Duodenal mucosa (tissue), 2 donors: ENCODE results near the gene CPSF4L.
"Not testable (repeated sequence)": the region's sequence is repeated elsewhere in the genome, so short reads cannot be mapped to it uniquely, and the experiment has no call there.

Source experiments
- H3K27ac ChIP-seq: one replicate; pipeline ENCODE4 v1.7.0; 2013; ENCODE audit warnings: low read depth, low read length
- H3K27me3 ChIP-seq, 2 donors: one replicate each; pipeline ENCODE4 v1.7.0; 2013; ENCODE audit warnings: low read length in 2 of 2, control low read depth in 1 of 2; ENCODE audit not compliant: insufficient read depth in 2 of 2, control insufficient read depth in 1 of 2
- H3K36me3 ChIP-seq, 2 donors: one replicate each; pipeline ENCODE4 v1.7.0; 2013; ENCODE audit warnings: low read length in 2 of 2, control low read depth in 1 of 2; ENCODE audit not compliant: insufficient read depth in 2 of 2, control insufficient read depth in 1 of 2
- H3K4me1 ChIP-seq, 2 donors: one replicate each; pipeline ENCODE4 v1.7.0; 2013; ENCODE audit warnings: low read length in 2 of 2, control low read depth in 1 of 2; ENCODE audit not compliant: insufficient read depth in 2 of 2, control insufficient read depth in 1 of 2
- H3K4me3 ChIP-seq, 2 donors: one replicate each; pipeline ENCODE4 v1.7.0; 2013; ENCODE audit warnings: low read length in 2 of 2, low read depth in 1 of 2
- H3K9ac ChIP-seq, 2 donors: one replicate each; pipeline ENCODE4 v1.7.0; 2013; ENCODE audit warnings: low read length in 2 of 2, low read depth in 1 of 2
- H3K9me3 ChIP-seq, 2 donors: one replicate each; pipeline ENCODE4 v1.7.0; 2013; ENCODE audit warnings: low read length in 2 of 2, control low read depth in 1 of 2; ENCODE audit not compliant: control insufficient read depth in 1 of 2

CPSF4L gene

DNA sequence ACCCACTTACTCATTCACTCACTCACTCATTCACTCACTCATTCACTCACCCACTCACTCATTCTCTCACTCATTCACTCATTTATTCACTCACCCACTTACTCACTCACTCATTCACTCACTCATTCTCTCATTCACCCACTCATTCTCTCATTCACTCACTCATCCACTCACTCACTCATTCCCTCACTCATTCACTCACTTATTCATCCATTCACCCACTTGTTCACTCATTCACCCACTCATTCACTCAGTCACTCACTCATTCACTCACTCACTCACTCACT is 7.6 kb upstream of the CPSF4L start:
- H3K4me3 ChIP-seq: no peak overlapping the region
- no peaks in the 10 kb centered on the region for H3K27me3 ChIP-seq
- no peaks in the 10 kb centered on the region for H3K9me3 ChIP-seq
- H3K4me1 ChIP-seq: peaks cover 0 to 7% of the 10 kb centered on the region in 2 donors
- H3K36me3 ChIP-seq: no peaks in the 10 kb centered on the region
- no peak overlapping the region for H3K27ac ChIP-seq
- H3K9ac ChIP-seq: no peak overlapping the region

DNA sequence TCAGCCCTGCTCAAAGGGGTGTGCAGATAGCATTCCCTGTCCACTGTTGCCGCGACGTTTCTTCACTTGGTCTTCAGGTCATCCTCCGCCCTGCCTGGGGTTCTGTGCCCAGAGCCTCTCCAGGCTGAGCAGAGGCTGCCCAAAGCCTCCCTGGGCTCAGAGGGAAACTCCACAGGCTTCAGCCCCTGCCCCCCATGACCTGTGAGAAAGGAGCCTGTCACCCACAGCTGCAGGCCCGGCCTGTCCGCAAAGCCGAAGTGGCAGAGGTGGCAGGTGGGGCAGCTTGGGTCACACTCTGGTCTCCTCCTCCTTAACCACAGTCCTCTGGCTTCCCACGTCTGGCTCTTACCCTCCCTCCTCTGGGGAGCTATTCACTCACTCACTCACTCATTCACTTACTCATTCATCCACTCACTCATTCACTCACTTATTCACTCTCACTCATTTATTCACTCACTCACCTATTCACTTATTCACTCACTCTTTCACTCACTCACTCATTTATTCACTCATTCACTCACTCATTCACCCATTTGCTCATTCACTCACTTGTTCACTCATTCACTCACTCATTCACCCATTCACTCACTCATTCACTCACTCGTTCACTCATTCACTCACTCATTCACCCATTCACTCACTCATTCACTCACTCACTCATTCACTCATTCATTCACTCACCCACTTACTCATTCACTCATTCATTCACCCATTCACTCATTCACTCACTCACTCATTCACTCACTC is 7.1 kb upstream of the CPSF4L start:
- no peak overlapping the region for H3K4me3 ChIP-seq
- no peaks in the 10 kb centered on the region for H3K9me3 ChIP-seq
- H3K27ac ChIP-seq: no peak overlapping the region

GRCh38 chr17:73267648-73268537 is 6.2 kb upstream of the CPSF4L start:
- H3K4me3 ChIP-seq: no peak overlapping the region
- no peak overlapping the region for H3K9ac ChIP-seq
- no peaks in the 10 kb centered on the region for H3K9me3 ChIP-seq
- no peak overlapping the region for H3K27ac ChIP-seq
- H3K4me1 ChIP-seq: peaks cover 5 to 12% of the 10 kb centered on the region in 2 donors
- H3K36me3 ChIP-seq: no peaks in the 10 kb centered on the region
- H3K27me3 ChIP-seq: no peaks in the 10 kb centered on the region

More for the DNA sequence above, 7.1 kb upstream of the CPSF4L start:
- Histone ChIP-seq H3K27me3 (no peaks in the 10 kb centered on the region), H3K36me3 (no peaks in the 10 kb centered on the region), H3K9ac (no peak overlapping the region), H3K4me1 (peaks cover 0 to 7% of the 10 kb centered on the region in 2 donors)

DNA sequence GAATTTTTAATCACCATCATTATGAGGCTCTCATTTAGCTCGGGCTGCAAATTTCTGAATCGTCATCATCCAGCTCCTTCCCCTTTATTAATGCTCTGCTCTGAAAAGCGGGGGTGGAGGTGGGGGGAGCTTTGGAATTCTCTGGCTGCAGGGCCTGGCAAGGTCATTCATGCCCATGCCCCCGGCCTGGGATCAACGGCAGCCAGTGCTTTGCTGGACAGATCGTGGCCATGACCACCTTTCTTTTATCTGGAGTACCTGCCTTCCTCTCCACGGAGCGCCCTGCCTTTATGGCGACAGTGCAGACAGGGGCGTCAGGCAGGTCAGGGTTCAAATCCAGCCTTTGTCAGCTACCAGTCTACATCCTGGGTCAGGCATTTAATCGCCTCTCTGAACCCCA is 5.1 kb upstream of the CPSF4L start:
- Histone ChIP-seq H3K36me3 (no peaks in the 10 kb centered on the region), H3K27me3 (no peaks in the 10 kb centered on the region), H3K9ac (no peak overlapping the region), H3K4me1 (peaks cover 14 to 22% of the 10 kb centered on the region in 2 donors), H3K4me3 (no peak overlapping the region), H3K27ac (no peak overlapping the region), H3K9me3 (no peaks in the 10 kb centered on the region)

DNA sequence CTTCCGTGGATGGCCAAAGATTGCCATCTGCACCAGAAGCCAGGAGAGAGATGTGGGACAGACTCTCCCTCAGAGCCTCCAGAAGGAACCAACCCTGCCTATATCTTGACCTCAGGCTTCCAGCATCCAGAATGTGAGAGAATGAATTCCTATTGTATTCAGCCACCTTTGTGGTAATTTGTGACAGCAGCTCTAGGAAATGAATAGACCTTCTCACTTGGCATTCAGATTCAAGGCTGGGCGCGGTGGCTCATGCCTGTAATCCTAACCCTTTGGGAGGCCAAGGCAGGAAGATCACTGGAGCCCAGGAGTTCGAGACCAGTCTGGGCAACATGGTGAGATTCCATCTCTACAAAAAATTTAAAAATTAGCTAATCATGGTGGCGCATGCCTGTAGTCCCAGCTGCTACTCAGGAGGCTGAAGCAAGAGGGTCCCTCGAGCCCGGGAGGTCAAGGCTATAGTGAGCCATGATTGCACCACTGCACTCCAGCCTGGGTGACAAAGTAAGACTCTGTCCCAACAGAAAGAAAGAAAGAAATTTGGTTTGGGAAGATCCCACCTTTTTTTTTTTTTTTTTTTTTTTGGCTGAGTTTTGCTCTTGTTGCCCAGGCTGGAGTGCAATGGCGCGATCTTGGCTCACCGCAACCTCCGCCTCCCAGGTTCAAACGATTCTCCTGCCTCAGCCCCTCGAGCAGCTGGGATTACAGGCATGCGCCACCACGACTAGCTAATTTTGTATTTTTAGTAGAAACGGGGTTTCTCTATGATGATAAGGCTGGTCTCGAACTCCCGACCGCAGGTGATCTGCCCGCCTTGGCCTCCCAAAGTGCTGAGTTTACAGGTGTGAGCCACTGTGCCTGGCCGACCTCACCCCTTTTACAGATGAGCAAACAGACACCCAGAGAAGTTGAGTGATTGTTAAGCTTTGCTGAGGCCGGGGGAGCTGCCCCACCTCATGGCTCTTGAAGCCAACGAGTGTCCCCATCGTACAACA is 4.3 kb upstream of the CPSF4L start:
- H3K9me3 ChIP-seq: no peaks in the 10 kb centered on the region
- no peaks in the 10 kb centered on the region for H3K27me3 ChIP-seq
- H3K9ac ChIP-seq: no peak overlapping the region
- H3K27ac ChIP-seq: no peak overlapping the region
- no peak overlapping the region for H3K4me3 ChIP-seq
- peaks cover 18 to 25% of the 10 kb centered on the region in 2 donors for H3K4me1 ChIP-seq
- H3K36me3 ChIP-seq: no peaks in the 10 kb centered on the region

DNA sequence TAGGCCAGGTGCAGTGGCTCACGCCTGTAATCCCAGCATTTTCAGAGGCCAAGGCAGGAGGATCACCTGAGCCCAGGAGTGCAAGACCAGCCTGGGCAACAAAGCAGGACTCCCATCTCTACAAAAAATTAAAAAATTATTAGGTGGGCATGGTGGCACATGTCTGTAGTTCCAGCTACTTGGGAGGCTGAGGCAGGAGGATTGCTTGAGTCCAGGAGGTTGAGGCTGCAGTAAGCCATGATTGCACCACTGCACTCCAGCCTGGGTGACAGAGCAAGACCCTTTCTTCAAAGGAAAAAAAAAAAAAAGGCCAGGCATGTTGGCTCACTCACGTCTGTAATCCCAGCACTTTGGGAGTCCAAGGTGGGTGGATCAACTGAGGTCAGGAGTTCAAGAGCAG is 2.8 kb upstream of the CPSF4L start:
- not testable (repeated sequence) for H3K4me3 ChIP-seq, H3K27ac ChIP-seq, H3K9ac ChIP-seq, H3K9me3 ChIP-seq, H3K36me3 ChIP-seq, H3K27me3 ChIP-seq
- H3K4me1 ChIP-seq: peaks cover 18 to 25% of the 10 kb centered on the region in 2 donors

DNA sequence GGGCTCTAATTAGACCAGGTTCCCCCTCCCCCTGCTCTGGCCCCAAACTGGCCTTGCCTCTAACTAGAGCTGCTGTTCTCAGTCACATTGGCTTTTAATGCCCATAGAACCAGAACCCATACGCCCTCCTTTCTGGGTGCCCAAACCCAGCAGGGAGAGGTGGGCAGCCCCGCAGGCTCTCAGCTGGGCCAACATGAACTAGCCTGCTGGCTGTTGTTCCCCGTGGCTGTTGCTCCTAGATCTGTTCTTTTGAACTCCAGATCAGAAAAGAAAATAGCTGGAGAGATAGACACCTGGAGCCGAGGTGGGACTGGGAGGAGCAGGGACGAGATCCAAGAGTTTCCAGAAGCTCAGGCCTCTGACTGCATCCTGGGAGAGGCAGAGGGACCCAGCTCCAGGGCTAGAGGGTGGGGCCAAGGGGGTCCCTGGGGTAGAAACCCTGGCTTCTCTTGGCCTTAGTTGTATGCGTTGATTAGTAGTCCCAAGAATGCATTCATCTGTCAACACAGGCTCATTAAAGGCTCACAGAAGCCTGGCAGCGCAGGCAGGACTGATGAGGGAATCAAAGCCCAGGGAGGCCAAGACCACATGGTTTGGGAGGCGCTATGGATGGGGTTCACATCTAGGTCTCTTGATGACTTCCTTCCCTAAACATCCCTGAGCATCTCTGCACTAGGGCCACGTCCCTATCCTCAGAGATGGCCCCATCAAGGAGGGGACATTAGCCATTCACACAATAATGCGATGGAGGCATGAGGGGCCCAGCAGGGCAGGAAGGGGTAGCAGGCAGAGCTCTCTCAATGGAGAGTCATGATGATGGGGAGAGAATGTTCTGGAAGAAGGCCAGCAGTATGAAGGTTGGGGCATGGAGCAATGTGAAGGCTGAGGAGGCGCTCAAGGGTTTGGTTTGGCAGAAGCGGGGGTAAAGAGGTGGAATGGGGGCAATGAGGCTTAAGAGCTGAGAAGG is 1.3 kb upstream of the CPSF4L start:
- no peaks in the 10 kb centered on the region for H3K9me3 ChIP-seq
- H3K27ac ChIP-seq: no peak overlapping the region
- H3K9ac ChIP-seq: peak overlapping the region; percentile 38 to 61

DNA sequence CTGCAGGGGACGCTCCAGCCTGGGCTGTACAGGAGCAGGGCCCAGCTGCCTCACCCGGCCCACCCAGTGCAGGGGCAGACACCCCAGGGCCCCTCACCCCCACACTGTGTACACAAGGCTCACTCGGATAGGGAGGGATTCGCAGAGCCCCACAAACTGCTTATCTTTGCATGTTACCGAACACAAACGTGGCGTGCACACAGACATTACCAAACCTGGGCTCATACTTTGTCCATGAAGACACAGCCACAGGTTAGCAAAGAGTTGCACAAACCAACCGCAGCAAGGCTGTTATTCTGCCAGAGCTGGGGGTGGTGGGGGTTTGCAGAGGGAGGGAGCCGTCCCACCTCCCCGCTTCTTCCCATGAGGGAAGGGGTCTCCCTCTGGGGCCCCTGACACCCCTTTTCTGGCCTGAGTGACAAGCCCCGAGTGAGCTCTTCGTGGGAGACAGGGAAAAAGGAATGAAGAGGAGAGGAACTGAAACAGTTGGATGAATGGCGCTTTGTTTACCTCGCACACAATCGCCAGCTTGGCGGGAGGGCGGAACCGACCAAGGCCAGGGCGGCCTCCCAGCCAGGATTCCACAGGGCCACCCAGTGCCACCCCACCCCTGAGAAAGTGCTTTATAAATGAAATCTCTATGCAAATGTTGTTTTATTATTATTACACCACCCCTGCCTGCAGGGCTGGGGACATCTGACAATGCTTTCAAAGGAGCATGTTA is 434 bp upstream of the CPSF4L start:
- Histone ChIP-seq H3K4me3 (peak overlapping the region in 1 of 2 donors; percentile 40), H3K9ac (peak overlapping the region; percentile 38 to 61), H3K27ac (peak overlapping the region; percentile 42)

More for the DNA sequence above, 1.3 kb upstream of the CPSF4L start:
- peaks cover 18 to 24% of the 10 kb centered on the region in 2 donors for H3K4me1 ChIP-seq
- no peaks in the 10 kb centered on the region for H3K36me3 ChIP-seq
- H3K27me3 ChIP-seq: no peaks in the 10 kb centered on the region
- H3K4me3 ChIP-seq: peak overlapping the region in 1 of 2 donors; percentile 40

More for the DNA sequence above, 434 bp upstream of the CPSF4L start:
- Histone ChIP-seq H3K36me3 (no peaks in the 10 kb centered on the region), H3K4me1 (peaks cover 18% of the 10 kb centered on the region in 2 donors), H3K9me3 (no peaks in the 10 kb centered on the region), H3K27me3 (no peaks in the 10 kb centered on the region)
